ENCODE results near the gene KMT2D.

KMT2D gene

GRCh38 chr12:49060237-49061156 is at the start of gene KMT2D:
KMT2D (minus strand) TSS chr12:49060794; CDS start chr12:49055324, 5,470 bp downstream.
- peak; percentile 95 for DNase-seq

- DNase-seq: peak; percentile 68
Measured at GRCh38 chr12:49109641-49110463, 49.3 kb upstream of the KMT2D start.

- peak; percentile 74 for DNase-seq
Measured at GRCh38 chr12:49108958-49109404, 48.4 kb upstream of the KMT2D start.

GRCh38 chr12:49105504-49106084 is 45.0 kb upstream of the KMT2D start:
- no peak for DNase-seq

- no peak for DNase-seq
Measured at GRCh38 chr12:49104822-49105221, 44.2 kb upstream of the KMT2D start.

- DNase-seq: no peak
Measured at GRCh38 chr12:49100380-49100779, 39.8 kb upstream of the KMT2D start.

GRCh38 chr12:49098703-49099102 is 38.1 kb upstream of the KMT2D start:
- DNase-seq: no peak

GRCh38 chr12:49098035-49098451 is 37.4 kb upstream of the KMT2D start:
- peak; percentile 75 for DNase-seq

- no peak for DNase-seq
Measured at GRCh38 chr12:49097381-49097780, 36.8 kb upstream of the KMT2D start.

GRCh38 chr12:49094975-49095365 is 34.4 kb upstream of the KMT2D start:
- no peak for DNase-seq

- DNase-seq: peak; percentile 45
Measured at GRCh38 chr12:49094160-49094974, 33.8 kb upstream of the KMT2D start, which contains the start of gene DHH. DHH (minus strand) TSS chr12:49094801; CDS start chr12:49094512, 289 bp downstream.

GRCh38 chr12:49093792-49094159 is 33.2 kb upstream of the KMT2D start:
- peak; percentile 53 for DNase-seq

GRCh38 chr12:49092816-49093406 is 32.3 kb upstream of the KMT2D start:
- DNase-seq: no peak

GRCh38 chr12:49092086-49092815 is 31.7 kb upstream of the KMT2D start:
- DNase-seq: peak; percentile 84

GRCh38 chr12:49091836-49092085 is 31.2 kb upstream of the KMT2D start:
- DNase-seq: no peak

GRCh38 chr12:49091056-49091835 is 30.7 kb upstream of the KMT2D start:
- DNase-seq: no peak

- DNase-seq: peak; percentile 48
Measured at GRCh38 chr12:49089821-49090773, 29.5 kb upstream of the KMT2D start.

- no peak for DNase-seq
Measured at GRCh38 chr12:49088932-49089330, 28.3 kb upstream of the KMT2D start.

GRCh38 chr12:49088150-49088931 is 27.7 kb upstream of the KMT2D start:
- DNase-seq: peak; percentile 98

Data from NCI-H82 (cell line).